GM18868 (cell line): ENCODE measurements around the gene ATAD3A.
A peak's percentile ranks its signal among the peaks of the same experiment; 100 is the strongest.
"Not testable (repeated sequence)": the region's sequence is repeated elsewhere in the genome, so short reads cannot be mapped to it uniquely, and the experiment has no call there.

ENCODE experiments used
- ATAC-seq: cut with Tn5 transposase; IDR thresholded peaks from one replicate; pipeline ENCODE4 v1.9.1; 2021; ENCODE audit warnings: mild to moderate bottlenecking, moderate library complexity; ENCODE audit not compliant: unreplicated experiment

ATAD3A gene

DNA sequence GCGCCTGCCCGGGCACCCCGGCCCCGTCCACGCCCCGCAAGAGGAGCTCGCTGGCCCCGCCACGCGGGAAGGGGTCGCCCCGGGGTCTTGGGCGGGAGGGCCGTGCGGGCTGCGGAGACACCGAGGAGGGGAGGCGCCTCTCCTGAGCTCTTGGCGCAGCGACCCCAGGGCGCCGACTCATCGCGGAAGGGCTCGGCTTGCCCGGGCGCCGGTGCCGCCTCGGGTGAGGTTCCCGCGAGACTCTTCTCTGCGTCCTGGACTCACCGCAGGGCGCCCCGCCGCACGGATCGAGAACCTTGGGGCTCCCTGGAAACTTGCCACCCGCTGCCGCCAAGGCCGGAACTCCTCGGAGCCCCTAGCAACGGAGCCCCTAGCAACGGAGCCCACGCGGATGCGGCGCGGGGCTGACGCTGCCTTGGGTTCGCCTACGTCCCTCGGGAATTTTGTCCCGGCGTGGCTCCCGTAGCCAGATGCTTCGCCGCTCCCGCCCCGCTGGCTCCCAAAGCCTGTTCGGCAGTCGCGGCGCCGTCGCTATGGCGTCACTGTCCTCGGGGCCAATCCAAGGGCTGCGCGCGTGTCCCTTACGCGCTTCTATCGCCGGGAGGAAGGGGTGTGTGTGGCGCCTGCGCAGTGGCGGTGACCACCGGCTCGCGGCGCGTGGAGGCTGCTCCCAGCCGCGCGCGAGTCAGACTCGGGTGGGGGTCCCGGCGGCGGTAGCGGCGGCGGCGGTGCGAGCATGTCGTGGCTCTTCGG lies at the start of gene ATAD3A:
ATAD3A (plus strand) TSS at position 630 of the 753 bp plus-strand sequence; CDS start at position 737, 107 bp downstream.
- peak; percentile 84 for ATAC-seq

DNA sequence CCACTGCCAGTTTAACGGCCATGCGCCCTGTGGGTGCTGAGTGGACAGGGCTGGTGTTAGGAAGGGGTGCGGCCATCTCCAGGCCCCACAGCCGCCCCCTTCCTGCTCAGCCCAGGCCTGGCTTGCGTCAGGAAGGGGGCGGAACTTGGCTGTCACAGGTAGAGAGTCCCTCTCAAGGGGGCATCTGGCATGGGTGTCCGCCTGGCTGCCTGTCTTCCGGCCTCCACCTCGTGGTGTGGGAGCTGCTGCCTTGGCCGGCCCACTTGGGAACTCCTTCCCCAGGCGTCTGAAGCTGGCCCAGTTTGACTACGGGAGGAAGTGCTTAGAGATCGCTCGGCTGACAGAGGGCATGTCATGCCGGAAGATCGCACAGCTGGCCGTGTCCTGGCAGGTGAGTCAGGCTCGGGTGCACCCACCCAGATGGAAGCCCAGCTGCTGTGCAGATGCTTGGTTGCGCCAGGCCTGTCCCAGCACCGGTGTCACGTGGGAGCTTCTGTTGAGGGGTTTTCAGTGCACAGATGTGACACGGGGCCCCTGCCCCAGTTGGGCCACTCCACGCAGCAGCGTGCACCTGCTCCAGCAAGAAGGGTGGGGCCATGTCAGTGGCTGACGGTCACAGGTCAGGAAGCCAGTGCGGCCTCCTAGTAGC lies 49.5 kb upstream of the ATAD3A start:
- no peak for ATAC-seq

DNA sequence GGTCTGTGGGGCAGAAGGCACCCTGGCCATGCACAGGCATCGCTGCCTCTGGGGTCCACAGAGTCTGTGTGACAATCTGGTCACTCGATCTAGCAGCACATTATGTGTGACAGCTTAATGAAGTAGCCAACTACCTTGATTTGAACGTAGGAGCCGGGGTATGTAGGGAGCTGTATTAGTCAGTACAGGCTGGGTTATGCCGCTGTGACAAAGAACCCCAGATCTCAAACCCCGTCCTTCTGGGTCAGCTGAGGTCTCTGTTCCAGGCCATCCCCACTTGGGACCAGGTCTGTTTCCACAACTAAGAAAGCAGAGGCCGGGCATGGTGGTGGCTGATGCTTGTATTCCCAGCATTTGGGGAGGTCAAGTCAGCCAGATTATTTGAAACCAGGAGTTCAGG lies 48.6 kb upstream of the ATAD3A start:
- ATAC-seq: no peak

DNA sequence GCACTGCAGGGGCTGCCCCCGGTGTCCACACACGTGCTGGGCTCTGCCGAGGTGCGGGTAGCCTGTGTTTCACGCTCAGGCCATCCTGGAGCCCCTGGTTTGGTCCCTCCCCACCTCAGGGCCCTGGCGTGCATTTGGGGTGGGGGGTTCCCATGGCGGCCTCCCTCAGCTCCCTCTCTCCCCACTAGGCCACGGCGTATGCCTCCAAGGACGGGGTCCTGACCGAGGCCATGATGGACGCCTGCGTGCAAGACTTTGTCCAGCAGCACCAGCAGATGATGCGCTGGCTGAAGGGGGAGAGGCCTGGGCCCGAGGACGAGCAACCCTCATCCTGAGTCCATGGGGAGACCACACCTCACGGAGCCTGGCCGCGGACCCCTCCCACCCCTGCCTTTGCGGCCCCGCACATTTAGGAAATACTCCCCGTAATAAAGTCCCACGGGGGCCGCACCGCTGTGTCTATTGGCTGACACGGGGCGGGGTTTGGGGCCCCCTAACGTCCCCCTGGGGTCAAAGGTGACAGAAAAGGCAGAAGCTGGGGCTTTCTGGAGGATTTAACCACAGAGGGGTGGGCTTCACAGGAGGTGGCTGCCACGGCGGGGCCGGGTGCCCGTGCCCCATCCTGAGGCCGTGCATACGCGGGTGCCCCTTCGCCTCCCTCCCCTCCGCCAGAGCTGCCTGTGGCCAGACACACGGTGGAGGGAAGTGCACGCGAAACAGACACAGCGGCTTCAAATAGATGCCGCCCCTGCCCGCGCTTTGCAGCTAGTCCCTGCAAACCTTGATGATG lies 43.6 kb upstream of the ATAD3A start:
- not testable (repeated sequence) for ATAC-seq

DNA sequence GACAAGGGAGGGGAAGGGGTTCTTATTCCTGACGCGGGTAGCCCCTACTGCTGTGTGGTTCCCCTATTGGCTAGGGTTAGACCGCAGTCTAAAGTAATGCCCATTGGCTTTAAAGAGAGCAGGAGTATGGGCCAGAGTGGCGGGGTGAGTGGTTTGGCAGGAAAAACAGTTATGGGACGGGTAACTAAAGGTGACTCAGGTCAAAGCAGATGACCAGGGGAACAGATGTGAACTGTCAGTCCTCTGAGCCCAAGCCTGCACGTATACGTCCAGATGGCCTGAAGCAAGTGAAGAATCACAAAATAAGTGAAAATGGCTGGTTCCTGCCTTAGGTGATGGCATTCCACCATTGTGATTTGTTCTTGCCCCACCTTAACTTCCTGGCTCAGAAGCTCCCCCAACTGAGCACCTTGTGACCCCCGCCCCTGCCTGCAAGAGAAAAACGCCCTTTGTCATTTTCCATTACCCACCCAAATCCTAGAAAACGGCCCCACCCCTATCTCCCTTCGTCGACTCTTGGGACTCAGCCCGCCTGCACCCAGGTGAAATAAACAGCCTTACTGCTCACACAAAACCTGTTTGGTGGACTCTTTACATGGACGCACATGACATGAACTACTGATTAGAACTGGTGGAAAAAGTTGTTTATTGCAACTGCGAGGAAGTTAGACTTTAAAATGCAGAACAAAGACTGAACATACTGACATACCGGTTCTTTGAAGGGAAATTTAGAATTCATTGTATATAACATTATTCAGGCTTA lies 41.2 kb upstream of the ATAD3A start:
- no peak for ATAC-seq

DNA sequence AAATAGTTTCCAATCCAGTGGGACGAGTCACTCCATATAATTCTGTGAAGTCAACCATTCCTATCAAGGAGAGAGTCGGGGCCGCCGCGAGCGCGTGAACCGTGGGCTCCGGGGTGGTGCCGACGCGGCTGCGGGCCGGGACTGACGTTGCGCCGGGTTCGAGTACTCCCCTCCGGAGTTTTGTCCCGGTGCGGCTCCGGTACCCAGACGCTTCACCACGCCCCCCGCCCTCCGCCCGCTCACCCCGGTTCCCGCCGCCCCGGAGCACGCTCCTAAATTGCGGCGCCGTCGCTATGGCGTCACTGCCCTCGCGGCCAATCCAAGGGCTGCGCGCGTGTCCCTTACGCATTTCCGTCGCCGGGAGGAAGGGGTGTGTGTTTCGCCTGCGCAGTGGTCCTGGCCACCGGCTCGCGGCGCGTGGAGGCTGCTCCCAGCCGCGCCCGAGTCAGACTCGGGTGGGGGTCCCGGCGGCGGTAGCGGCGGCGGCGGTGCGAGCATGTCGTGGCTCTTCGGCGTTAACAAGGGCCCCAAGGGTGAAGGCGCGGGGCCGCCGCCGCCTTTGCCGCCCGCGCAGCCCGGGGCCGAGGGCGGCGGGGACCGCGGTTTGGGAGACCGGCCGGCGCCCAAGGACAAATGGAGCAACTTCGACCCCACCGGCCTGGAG lies 40.4 kb upstream of the ATAD3A start, which contains the start of gene ATAD3B:
ATAD3B (plus strand) TSS at position 377 of the 664 bp plus-strand sequence; CDS start at position 497, 120 bp downstream.
- peak; percentile 88 for ATAC-seq

DNA sequence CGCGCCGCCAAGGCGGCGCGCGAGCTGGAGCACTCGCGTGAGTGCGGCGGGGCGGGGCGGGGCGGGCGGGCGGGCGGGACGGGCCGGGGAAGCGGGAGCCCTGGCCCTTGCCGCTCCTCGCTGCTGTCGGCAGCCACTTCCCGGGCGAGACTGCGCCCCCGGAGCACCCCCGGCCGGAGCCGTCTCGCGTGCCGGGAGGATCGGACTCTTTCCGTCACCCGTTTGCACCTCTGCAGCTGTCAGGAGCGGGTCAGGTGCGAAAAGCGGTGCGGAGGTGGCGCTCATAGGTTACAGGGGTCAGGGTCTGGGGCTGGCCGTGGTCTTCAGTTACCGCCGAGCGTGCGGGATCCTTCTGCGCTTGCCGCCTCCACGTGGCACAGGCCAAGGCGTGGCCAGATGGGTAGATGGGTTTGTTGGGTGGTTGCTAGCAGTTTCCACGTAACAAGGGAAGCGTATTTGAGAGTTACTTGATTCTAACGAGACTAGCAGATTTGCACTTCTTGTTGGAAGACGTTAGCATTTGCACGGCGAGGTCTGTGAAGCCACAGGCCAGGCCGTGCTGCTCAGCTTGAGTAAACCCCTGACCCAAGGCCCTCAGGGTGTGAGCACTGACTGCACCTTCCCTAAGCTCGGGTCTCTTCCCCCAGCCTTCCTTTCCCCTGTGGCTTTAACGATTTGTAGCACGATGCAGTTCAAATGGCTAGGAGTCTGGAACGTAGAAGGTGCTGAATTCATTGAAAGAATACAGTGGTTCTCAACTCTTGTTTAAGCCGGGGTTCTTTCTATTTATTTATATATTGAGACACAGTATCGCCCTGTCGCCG lies 39.7 kb upstream of the ATAD3A start:
- not testable (repeated sequence) for ATAC-seq

DNA sequence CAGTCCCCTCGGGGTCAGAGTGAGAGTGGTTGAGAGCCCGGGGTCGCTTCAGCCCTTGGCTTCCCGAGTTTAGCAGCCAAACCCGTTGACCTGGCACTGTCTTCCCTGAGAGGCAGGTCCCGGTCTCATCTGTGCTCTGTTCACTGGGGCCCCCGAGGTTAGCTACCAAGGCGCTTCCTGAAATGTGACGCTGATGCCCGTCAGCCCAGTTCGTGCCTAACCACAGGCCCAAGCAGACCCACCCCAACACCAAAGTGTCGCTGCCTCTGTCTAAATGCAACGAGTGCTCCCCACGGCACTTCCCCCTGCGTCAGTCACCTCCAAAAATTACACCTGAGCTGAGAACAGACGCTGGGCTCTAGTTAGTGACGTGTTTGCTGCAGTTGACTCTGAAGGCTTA lies 36.0 kb upstream of the ATAD3A start:
- not testable (repeated sequence) for ATAC-seq

DNA sequence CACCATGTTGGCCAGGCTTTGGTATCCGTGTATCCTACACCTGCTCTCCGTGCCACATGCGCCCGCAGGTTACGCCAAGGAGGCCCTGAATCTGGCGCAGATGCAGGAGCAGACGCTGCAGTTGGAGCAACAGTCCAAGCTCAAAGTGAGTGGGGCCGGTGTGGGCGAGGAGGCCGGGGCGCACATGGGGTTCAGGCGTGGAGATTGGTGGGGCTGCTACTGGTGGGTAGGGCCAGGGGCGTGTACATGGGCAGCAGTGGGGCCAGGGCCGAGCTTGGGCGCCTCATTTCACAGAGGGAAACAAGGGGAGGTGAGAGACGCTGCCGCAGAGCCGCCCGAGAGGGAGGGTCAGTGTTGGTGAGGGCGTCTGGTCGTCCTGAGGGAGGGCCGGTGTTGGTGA lies 34.8 kb upstream of the ATAD3A start:
- ATAC-seq: no peak

DNA sequence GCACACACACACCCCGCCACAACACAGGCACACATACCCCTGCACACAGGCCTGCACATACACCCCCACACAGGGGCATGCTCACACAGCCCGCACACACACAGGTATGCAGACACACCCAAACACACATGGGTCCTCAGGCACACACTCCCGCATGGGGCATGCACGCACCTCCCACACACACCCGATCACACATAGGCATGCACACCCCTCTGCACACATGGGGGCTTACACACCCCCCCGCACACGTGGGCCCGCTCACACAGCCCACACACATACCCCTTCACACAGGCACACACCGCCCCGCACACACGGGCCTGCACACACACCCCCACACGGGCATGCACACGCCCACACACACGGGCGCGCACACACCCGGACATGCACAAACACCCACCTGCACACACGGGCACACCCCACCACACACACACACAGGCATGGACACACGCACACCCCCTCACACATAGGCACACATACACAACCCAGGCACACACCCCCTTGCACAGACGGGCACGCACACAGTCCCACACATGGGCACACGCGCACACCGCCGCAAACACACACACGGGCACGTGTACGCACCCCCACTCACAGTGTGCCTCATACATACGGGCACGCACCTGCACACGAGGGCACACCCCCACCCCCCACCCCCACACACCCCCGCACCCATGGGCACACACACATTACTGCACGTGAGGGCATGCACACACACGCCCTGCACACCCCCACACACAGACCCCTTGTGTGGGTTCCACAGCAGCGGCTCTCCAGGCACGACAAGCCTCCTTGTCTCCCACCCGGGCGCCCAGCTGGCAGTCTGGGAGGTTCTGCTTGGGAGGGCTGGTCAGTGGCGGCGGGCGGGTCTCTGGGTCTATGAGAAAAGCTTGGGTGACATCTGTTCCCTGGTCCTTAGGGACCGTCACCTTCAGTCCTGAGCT lies 32.1 kb upstream of the ATAD3A start:
- ATAC-seq: no peak

DNA sequence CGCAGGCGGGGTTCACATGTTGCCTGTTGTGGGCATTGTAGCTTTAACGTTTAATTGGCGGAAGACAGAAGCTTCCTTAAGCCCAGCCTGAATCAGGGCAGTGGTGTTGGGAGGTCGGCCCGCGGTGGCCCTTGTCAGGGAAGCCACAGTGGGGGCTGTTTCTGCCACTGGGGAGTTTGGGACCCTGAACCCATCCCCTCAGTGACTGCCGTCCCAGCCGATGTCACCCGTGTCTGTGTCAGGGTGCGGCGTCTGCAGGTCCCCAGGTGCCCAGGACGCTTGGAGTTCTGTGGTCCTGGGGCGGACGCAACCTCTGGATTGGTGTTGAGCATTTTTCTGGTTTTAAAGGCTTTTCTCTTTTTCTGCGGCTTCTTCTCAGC lies 31.5 kb upstream of the ATAD3A start:
- not testable (repeated sequence) for ATAC-seq

DNA sequence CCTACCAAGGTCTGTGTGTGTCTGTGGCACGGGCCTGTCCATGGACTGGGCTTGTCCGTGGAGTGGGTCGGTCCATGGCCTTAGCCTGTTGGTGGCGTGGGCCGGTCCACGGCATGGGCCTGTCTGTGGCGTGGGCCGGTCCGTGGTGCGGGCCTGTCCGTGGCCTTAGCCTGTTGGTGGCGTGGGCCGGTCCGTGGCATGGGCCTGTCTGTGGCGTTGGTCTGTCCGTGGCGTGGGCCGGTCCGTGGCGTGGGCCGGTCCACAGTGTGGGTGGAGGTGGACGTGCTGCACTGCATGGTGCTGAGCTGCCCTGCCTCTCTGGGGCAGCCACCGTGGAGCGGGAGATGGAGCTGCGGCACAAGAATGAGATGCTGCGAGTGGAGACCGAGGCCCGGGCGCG lies 30.2 kb upstream of the ATAD3A start:
- ATAC-seq: not testable (repeated sequence)

DNA sequence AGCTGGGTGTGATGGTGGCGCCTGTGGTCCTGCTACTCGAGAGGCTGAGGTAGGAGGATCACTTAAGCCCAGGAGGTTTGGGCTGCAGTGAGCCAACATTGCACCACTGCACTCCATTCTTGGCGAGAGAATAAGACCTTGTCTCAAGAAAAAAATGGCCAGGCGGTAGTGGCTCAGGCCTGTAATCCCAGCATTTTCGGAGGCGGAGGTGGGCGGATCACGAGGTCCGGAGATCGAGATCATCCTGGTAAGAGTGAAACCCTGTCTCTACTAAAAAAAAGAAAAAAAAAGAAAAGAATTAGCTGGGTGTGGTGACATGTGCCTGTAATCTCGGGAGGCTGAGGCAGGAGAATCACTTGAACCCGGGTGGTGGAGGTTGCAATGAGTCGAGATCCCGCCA lies 29.1 kb upstream of the ATAD3A start:
- no peak for ATAC-seq

DNA sequence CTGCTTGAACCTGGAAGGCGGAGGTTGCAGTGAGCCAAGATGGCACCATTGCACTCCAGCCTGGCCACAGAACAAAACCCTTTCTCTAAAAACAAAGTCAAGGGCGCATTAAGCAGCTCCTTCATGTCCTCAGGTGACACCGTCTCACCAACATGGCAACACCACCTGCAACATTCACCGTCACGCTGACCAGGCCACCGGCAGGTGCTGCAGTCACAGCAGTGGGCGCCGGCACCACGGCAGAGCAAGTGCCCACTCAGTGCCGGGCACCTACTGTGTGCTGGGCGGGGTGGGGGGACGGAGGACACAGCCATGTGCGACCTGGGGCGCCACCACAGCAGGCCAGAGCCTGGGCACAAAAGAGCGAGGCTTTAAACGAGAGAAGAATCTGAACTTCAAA lies 28.2 kb upstream of the ATAD3A start:
- ATAC-seq: no peak

DNA sequence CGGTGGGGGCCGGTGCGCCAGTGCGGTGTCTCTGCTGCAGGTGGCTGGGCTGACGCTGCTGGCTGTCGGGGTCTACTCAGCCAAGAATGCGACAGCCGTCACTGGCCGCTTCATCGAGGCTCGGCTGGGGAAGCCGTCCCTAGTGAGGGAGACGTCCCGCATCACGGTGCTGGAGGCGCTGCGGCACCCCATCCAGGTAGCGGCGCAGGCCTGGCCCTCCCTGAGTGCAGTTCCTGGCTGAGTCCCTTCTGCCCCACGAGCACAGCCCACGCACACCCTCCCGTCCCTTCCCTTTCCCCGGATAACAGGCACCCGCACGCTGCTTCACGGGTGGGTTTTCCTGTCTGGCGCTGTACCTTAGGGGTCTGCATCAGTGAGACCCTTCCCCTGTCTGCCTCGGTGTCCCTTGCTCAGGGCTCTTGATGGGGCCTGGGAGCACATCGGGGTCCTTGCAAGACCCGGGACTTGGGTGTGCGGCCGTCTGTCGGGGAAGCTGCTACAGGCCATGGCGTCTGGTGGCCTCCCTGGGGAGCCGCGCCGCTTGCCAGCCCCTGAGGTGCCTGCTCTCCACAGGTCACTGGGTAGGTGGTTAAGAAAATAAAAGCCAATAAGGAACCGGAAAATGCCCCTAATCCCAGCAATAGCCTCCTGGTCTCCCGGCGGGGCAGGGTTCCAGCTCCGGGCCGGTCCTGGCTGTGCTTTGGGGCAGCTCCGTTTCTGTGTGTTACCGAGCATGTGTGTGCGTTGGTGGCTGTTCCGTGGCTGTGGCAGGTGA lies 26.8 kb upstream of the ATAD3A start:
- ATAC-seq: not testable (repeated sequence)

DNA sequence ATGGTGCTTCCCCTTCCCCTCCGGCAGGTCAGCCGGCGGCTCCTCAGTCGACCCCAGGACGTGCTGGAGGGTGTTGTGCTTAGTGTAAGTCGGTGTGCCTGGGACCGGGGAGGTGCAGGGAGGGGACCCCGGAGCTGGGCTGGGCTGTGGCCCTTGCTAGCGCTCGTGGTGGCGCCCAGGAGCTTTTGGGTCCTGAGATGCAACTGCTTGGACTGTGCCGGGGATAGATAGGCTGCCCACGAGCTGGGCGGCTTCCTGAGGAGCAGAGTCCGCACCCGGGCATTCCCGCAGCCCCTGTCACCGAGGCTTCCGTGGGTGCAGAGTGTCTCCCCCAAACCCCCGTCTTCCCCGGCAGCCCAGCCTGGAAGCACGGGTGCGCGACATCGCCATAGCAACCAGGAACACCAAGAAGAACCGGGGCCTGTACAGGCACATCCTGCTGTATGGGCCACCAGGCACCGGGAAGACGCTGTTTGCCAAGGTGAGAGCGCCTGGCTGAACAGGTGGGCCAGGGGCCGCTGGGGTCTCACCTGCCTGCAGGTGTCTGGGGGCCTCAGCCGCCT lies 26.1 kb upstream of the ATAD3A start:
- not testable (repeated sequence) for ATAC-seq

DNA sequence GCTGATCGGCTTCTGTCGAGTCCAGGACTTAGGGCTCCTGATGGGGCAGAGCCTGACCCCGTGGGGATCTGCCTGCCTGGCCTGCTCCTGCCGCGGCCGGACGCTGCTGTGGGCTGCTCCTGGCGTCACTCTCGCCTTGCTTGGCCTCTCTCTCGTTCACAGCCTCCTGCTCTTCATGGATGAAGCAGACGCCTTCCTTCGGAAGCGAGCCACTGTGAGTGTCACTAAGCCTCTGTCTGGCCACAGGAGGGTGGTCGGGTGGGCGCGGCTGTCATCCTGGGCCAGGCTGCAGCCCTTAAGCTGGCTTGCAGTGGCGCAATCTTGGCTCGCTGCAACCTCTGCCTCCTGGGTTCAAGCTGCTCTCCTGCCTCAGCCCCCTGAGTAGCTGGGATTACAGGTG lies 24.3 kb upstream of the ATAD3A start:
- no peak for ATAC-seq
